Panc1 (cell line): ENCODE results near the gene ALDH4A1. TPM values are rescaled to one million over a fixed set of nuclear protein-coding genes. Genes with fewer than 3 reads are reported as not detected.

Experiments
- ATAC-seq: fragments of 200-7000 bp; cut with Tn5 transposase; 2 replicates; pipeline ENCODE4 v1.9.1; 2020; ENCODE audit warnings: mild to moderate bottlenecking, moderate library complexity
- BruUV-seq: library from RNA; stranded (reverse); fragments of 400-500 nt; replicated peaks from 2 replicates; lab custom pipeline; 2021; lab: Mats Ljungman, UMichigan
- CTCF ChIA-PET: fragments of 300-600 bp; sonication (Branson Sonifier 250); formaldehyde crosslinking; loops from one replicate; lab custom pipeline; 2022; ENCODE audit warnings: antibody characterized with exemption; lab: Charles Lee
- POLR2A ChIA-PET: fragments of 300-600 bp; sonication (Branson Sonifier 250); formaldehyde crosslinking; loops from one replicate; lab custom pipeline; 2022; ENCODE audit warnings: antibody characterized with exemption; lab: Charles Lee
- DNase-seq: peaks from one replicate; pipeline ENCODE4 v3.0.0-alpha.2; 2010; ENCODE audit warnings: low read depth, low spot score
- H3K27ac ChIP-seq: 2 replicates; pipeline ENCODE4 v1.5.1; 2011; ENCODE audit warnings: mild to moderate bottlenecking, low read length, inconsistent platforms
- H3K27me3 ChIP-seq: fragments of 200-500 bp; sonication (Bioruptor generic); 2 replicates; pipeline ENCODE4 v1.6.0; 2014; ENCODE audit warnings: low read length, inconsistent platforms; ENCODE audit not compliant: control insufficient read depth, insufficient read depth
- H3K36me3 ChIP-seq: fragments of 200-500 bp; sonication (Bioruptor generic); 2 replicates; pipeline ENCODE4 v1.5.1; 2014; ENCODE audit warnings: inconsistent platforms, mild to moderate bottlenecking, low read length, moderate library complexity; ENCODE audit not compliant: control insufficient read depth, insufficient read depth
- H3K4me1 ChIP-seq: 2 replicates; pipeline ENCODE4 v1.5.1; 2011; ENCODE audit warnings: inconsistent platforms, mild to moderate bottlenecking, low read length, moderate library complexity; ENCODE audit not compliant: control insufficient read depth, insufficient read depth
- H3K4me3 ChIP-seq, 2 experiments: 2 replicates each; pipeline ENCODE4 v1.5.1; 2011 to 2012; ENCODE audit warnings: low read depth in 2 of 2, low read length in 2 of 2, mild to moderate bottlenecking in 2 of 2, inconsistent platforms in 1 of 2, moderate library complexity in 1 of 2
- H3K9me3 ChIP-seq: fragments of 200-500 bp; sonication (Bioruptor generic); 2 replicates; pipeline ENCODE4 v1.5.1; 2014; ENCODE audit warnings: low read depth, mild to moderate bottlenecking, inconsistent platforms, low read length, moderate library complexity; ENCODE audit not compliant: control insufficient read depth, insufficient read depth
- POLR2AphosphoS5 ChIP-seq: IDR thresholded peaks from 2 replicates; pipeline ENCODE4 v1.6.1; 2012; ENCODE audit warnings: mild to moderate bottlenecking, low read depth, low read length, moderate library complexity
- SIN3A ChIP-seq: IDR thresholded peaks from 2 replicates; pipeline ENCODE4 v1.6.1; 2012; ENCODE audit warnings: low read depth, mild to moderate bottlenecking, low read length, moderate library complexity, borderline replicate concordance; ENCODE audit not compliant: insufficient read depth
- TCF7L2 ChIP-seq: IDR thresholded peaks from 2 replicates; pipeline ENCODE4 v1.6.1; 2011; ENCODE audit warnings: mild to moderate bottlenecking, low read depth, low read length, inconsistent platforms
- in situ Hi-C: cut with HindIII; loops from 2 replicates; pipeline ENCODE4 v1.10.0; 2016; ENCODE audit warnings: low sequenced_read_pairs, low pct_unique_long_range_greater_than_20kb
- intact Hi-C: fragments of 100-400 bp; cut with micrococcal nuclease; formaldehyde crosslinking; loops from one replicate; pipeline ENCODE4 v1.10.0; 2022; ENCODE audit not compliant: unreplicated experiment
- total RNA-seq: library from RNA; stranded (reverse); gene quantifications from one replicate; pipeline ENCODE4 v1.2.1, GENCODE V29; 2021; ENCODE audit not compliant: unreplicated experiment
- TF ChIP-seq, protein P1 (sequence below), 2 experiments: IDR thresholded peaks; 2 replicates each; pipeline ENCODE4 v1.6.1; 2011 to 2012; ENCODE audit warnings: low read depth in 2 of 2, control low read depth in 1 of 2, low read length in 1 of 2, mild to moderate bottlenecking in 1 of 2, moderate library complexity in 1 of 2; ENCODE audit not compliant: insufficient read depth in 1 of 2
- TF ChIP-seq, protein P2 (sequence below): fragments of 450-650 bp; IDR thresholded peaks from 2 replicates; pipeline ENCODE4 v1.5.1; 2017; ENCODE audit warnings: mild to moderate bottlenecking

ALDH4A1 gene
- total RNA-seq, 1 experiment from 2014 or later = 21.7 TPM

DNA sequence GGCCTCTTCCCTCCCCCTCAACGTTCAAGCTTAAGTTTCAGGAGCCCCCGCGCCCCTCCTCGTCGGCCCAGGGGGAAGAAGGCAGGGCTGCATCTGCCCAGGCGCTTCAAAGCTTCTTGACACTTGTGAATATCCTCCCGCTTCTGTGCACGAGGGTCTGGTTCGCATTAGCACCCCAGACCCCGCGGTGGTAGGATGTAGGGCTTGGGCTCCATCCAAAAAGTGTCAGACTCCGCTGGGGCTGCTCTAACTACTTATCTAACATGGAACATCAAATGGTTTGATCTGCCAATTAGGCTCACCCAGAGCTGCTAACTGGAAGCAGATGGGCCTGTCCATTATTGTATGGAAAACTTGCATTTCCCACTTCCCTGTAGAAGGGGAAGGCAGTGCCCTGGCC is 71.8 kb downstream of the ALDH4A1 start:
- intact Hi-C loops (no loop called here), in situ Hi-C loops (no loop called here)
- Histone ChIP-seq H3K9me3 (peaks cover 6% of the 10 kb centered on the region; the same call in 1 of the 2 replicates), H3K27ac (no peak overlapping the region), H3K4me3 (no peak overlapping the region), H3K27me3 (peaks cover 2% of the 10 kb centered on the region; the same call in 1 of the 2 replicates), H3K4me1 (no peaks in the 10 kb centered on the region), H3K36me3 (no peaks in the 10 kb centered on the region)
- BruUV-seq = no TSS peak
- TF ChIP-seq TCF7L2 (no peak), SIN3A (no peak)
- TF ChIP-seq, protein P1, sequence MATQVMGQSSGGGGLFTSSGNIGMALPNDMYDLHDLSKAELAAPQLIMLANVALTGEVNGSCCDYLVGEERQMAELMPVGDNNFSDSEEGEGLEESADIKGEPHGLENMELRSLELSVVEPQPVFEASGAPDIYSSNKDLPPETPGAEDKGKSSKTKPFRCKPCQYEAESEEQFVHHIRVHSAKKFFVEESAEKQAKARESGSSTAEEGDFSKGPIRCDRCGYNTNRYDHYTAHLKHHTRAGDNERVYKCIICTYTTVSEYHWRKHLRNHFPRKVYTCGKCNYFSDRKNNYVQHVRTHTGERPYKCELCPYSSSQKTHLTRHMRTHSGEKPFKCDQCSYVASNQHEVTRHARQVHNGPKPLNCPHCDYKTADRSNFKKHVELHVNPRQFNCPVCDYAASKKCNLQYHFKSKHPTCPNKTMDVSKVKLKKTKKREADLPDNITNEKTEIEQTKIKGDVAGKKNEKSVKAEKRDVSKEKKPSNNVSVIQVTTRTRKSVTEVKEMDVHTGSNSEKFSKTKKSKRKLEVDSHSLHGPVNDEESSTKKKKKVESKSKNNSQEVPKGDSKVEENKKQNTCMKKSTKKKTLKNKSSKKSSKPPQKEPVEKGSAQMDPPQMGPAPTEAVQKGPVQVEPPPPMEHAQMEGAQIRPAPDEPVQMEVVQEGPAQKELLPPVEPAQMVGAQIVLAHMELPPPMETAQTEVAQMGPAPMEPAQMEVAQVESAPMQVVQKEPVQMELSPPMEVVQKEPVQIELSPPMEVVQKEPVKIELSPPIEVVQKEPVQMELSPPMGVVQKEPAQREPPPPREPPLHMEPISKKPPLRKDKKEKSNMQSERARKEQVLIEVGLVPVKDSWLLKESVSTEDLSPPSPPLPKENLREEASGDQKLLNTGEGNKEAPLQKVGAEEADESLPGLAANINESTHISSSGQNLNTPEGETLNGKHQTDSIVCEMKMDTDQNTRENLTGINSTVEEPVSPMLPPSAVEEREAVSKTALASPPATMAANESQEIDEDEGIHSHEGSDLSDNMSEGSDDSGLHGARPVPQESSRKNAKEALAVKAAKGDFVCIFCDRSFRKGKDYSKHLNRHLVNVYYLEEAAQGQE (IDR thresholded peaks at IDR 0.05; ENCODE audit: insufficient read depth in 1 of 2, low read depth in 2 of 2, low read length in 1 of 2) = no peak
- DNase-seq = no peak
- ATAC-seq = no peak
- ChIA-PET CTCF (no interaction called here), POLR2A (no interaction called here)

DNA sequence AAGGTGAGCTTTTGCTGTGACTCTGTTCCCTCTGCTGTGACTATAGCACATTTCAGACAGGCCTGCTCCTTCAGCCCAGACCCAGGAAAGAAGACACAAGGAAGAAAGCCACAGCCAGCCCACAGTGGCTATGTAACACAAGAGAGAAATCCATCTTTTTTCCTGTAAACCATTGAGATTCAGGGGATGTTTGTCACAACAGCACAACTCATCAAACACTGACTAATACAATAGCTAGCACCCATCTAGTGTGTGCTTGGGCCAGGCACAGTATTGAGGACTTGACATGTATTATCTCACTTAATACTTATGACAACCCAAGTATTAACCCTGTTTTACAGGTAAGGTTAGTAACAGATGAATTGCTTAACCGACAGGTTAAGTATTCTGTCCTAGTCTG is 72.7 kb downstream of the ALDH4A1 start:
- ChIA-PET POLR2A (no interaction called here), CTCF (no interaction called here)
- H3K4me1 ChIP-seq = no peaks in the 10 kb centered on the region
- BruUV-seq = no TSS peak
- H3K27ac ChIP-seq = no peak overlapping the region
- no peaks in the 10 kb centered on the region for H3K36me3 ChIP-seq
- H3K4me3 ChIP-seq = no peak overlapping the region
- peaks cover 6% of the 10 kb centered on the region; the same call in 1 of the 2 replicates for H3K9me3 ChIP-seq
- intact Hi-C loops (no loop called here), in situ Hi-C loops (no loop called here)
- no peak for TF ChIP-seq POLR2AphosphoS5
- TF ChIP-seq TCF7L2 = no peak
- TF ChIP-seq SIN3A = no peak
- TF ChIP-seq, protein P2, sequence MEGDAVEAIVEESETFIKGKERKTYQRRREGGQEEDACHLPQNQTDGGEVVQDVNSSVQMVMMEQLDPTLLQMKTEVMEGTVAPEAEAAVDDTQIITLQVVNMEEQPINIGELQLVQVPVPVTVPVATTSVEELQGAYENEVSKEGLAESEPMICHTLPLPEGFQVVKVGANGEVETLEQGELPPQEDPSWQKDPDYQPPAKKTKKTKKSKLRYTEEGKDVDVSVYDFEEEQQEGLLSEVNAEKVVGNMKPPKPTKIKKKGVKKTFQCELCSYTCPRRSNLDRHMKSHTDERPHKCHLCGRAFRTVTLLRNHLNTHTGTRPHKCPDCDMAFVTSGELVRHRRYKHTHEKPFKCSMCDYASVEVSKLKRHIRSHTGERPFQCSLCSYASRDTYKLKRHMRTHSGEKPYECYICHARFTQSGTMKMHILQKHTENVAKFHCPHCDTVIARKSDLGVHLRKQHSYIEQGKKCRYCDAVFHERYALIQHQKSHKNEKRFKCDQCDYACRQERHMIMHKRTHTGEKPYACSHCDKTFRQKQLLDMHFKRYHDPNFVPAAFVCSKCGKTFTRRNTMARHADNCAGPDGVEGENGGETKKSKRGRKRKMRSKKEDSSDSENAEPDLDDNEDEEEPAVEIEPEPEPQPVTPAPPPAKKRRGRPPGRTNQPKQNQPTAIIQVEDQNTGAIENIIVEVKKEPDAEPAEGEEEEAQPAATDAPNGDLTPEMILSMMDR = no peak
- TF ChIP-seq, protein P1 (IDR thresholded peaks at IDR 0.05; ENCODE audit: insufficient read depth in 1 of 2, low read depth in 2 of 2, low read length in 1 of 2) = no peak
- no peak for DNase-seq
- H3K27me3 ChIP-seq = 0 out of 2 replicates have a peak, but pooled peaks cover 2% of the 10 kb centered on the region
- no peak for ATAC-seq
